ENCODE data around the gene STX7. TPM values are rescaled to one million over a fixed set of nuclear protein-coding genes. Genes with fewer than 3 reads are reported as not detected.

Gene STX7
- total and polyA plus RNA-seq, 8 donors: 8.6 to 39.3 (median 30.3) TPM

GRCh38 chr6:132476688-132477087, 36.2 kb downstream of the STX7 start:
- Histone ChIP-seq H3K4me1 (peaks cover 0 to 33% (median 5%) of the 10 kb centered on the region in 4 donors), H3K27ac (no peak overlapping the region), H3K4me3 (no peak overlapping the region), H3K9me3 (no peaks in the 10 kb centered on the region), H3K27me3 (no peaks in the 10 kb centered on the region), H3K36me3 (peaks cover 0 to 25% (median 16%) of the 10 kb centered on the region in 4 donors)
- 66 to 85% (median 83%) methylated on average over 4 of the region's 4 CpGs for WGBS, 5 donors
- intact Hi-C loops (cut with DNase I; ENCODE audit: low total_unique reads): no loop called here
- TF ChIP-seq POLR2A (IDR thresholded peaks at IDR 0.05): no peak
- TF ChIP-seq CTCF (IDR thresholded peaks at IDR 0.05): no peak
- TF ChIP-seq EP300 (IDR thresholded peaks at IDR 0.05): no peak
- TF ChIP-seq POLR2AphosphoS5 (IDR thresholded peaks at IDR 0.05): no peak
- DNase-seq: no peak

- intact Hi-C loops (cut with DNase I; ENCODE audit: low total_unique reads): no loop called here
- Histone ChIP-seq H3K4me3 (no peak overlapping the region), H3K4me1 (peaks cover 0 to 25% (median 3%) of the 10 kb centered on the region in 4 donors), H3K27me3 (no peaks in the 10 kb centered on the region), H3K36me3 (peaks cover 0 to 33% (median 24%) of the 10 kb centered on the region in 4 donors), H3K27ac (no peak overlapping the region), H3K9me3 (no peaks in the 10 kb centered on the region)
- WGBS, 5 donors: 33 to 58% (median 39%) methylated on average over 1 of the region's 1 CpG
- TF ChIP-seq POLR2AphosphoS5 (IDR thresholded peaks at IDR 0.05): no peak
- no peak for DNase-seq
These were observed 37.0 kb downstream of the STX7 start for GRCh38 chr6:132475925-132476324.

- Histone ChIP-seq H3K27ac (no peak overlapping the region), H3K9me3 (no peaks in the 10 kb centered on the region), H3K4me3 (no peak overlapping the region), H3K4me1 (peaks cover 0 to 13% (median 3%) of the 10 kb centered on the region in 4 donors), H3K36me3 (peaks cover 19 to 69% (median 64%) of the 10 kb centered on the region in 4 donors), H3K27me3 (no peaks in the 10 kb centered on the region)
- DNase-seq: no peak
- WGBS, 5 donors: 88 to 96% (median 92%) methylated on average over 3 of the region's 3 CpGs
- TF ChIP-seq CTCF (IDR thresholded peaks at IDR 0.05): no peak
- TF ChIP-seq EP300 (IDR thresholded peaks at IDR 0.05): no peak
- TF ChIP-seq POLR2AphosphoS5 (IDR thresholded peaks at IDR 0.05): no peak
- TF ChIP-seq POLR2A (IDR thresholded peaks at IDR 0.05): no peak
- intact Hi-C loops (cut with DNase I; ENCODE audit: low total_unique reads): no loop called here
These were observed 41.1 kb downstream of the STX7 start for GRCh38 chr6:132471787-132472186.

- H3K27ac ChIP-seq: no peak overlapping the region
These were observed 46.0 kb downstream of the STX7 start for GRCh38 chr6:132466952-132467351.

GRCh38 chr6:132465530-132466485, 47.1 kb downstream of the STX7 start:
- H3K4me3 ChIP-seq: no peak overlapping the region
- no peak for TF ChIP-seq CTCF (IDR thresholded peaks at IDR 0.05)
- no peak for TF ChIP-seq EP300 (IDR thresholded peaks at IDR 0.05)
- TF ChIP-seq POLR2A (IDR thresholded peaks at IDR 0.05): no peak
- TF ChIP-seq POLR2AphosphoS5 (IDR thresholded peaks at IDR 0.05): no peak
- 68 to 81% (median 72%) methylated on average over 5 of the region's 5 CpGs for WGBS, 5 donors
- no peaks in the 10 kb centered on the region for H3K9me3 ChIP-seq
- no peak overlapping the region for H3K27ac ChIP-seq
- H3K36me3 ChIP-seq: peaks cover 47 to 99% (median 98%) of the 10 kb centered on the region in 4 donors
- H3K27me3 ChIP-seq: no peaks in the 10 kb centered on the region
- peaks cover 0 to 8% (median 3%) of the 10 kb centered on the region in 4 donors for H3K4me1 ChIP-seq
- no peak for DNase-seq
- intact Hi-C loops (cut with DNase I; ENCODE audit: low total_unique reads): no loop called here

More at GRCh38 chr6:132466952-132467351, 46.0 kb downstream of the STX7 start:
- no peak for DNase-seq
- Histone ChIP-seq H3K27me3 (no peaks in the 10 kb centered on the region), H3K36me3 (peaks cover 36 to 99% (median 98%) of the 10 kb centered on the region in 4 donors), H3K9me3 (no peaks in the 10 kb centered on the region), H3K4me1 (peaks cover 0 to 8% (median 3%) of the 10 kb centered on the region in 4 donors), H3K4me3 (no peak overlapping the region)
- no peak for TF ChIP-seq EP300 (IDR thresholded peaks at IDR 0.05)
- WGBS, 5 donors: 80 to 96% (median 86%) methylated on average over 3 of the region's 3 CpGs
- intact Hi-C loops (cut with DNase I; ENCODE audit: low total_unique reads): no loop called here

Data from stomach (tissue), 9 donors.